ENCODE measurements around the gene ASCC1. TPM values are rescaled to one million over a fixed set of nuclear protein-coding genes. Genes with fewer than 3 reads are reported as not detected.

ASCC1 gene
- total and polyA plus RNA-seq, 2 of the 13 experiments (the other 11 are each of a cell fraction or from before 2014, with no cell fraction given), result 21.6 to 30.1 TPM

DNA sequence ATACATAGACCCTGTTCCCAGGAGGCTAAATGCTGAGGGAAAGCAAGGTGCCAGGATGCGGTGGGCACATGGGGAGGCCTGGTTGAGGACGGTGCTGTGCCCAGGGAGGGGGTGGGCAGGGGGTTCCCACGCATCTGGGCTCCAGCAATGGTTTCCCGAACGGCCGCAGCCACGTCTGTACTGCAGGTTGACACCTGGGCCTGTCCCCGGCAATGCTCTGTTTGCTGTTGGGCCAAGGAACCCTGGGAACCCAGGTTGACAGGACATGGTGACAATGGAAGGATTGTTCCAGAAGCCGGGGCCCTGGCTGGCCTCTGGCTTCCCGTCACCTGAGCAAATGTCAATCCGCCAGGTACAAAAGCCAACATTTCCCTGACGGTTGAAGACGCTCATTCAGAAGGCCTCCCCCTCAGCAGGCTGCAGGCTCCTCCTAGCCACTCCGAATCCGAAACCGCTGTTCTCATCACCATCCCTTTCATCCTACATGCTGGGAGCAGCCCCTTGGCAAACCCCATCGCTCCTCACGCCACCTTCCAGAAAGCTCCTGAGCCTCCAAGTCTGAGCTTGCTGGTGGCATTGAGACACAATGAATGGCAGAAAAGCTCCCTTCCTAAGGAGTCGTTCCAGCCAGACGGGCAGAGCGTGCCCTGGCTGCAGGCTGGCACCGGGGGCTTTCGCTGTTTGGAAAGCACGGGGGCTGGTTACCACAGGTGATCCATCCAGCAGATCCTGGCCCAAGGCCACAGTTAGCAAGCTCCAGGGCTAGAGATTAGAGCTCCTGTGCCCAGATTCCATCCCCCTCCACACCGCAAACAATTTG, 158.9 kb downstream of the ASCC1 start (continued):
- TF ChIP-seq ZNF263 (CRISPR knock-in tag; IDR thresholded peaks at IDR 0.05) (peak; percentile 51; the same call in 1 of the 2 replicates), CBX2 (IDR thresholded peaks at IDR 0.05; ENCODE audit: low read depth, low read length) (no peak), CBX2 (CRISPR knock-in tag; IDR thresholded peaks at IDR 0.05; ENCODE audit: low read depth) (no peak), MYC (CRISPR knock-in tag; IDR thresholded peaks at IDR 0.05; ENCODE audit: borderline replicate concordance) (peak; percentile 63; the same call in 1 of the 2 replicates), ZNF264 (CRISPR knock-in tag; IDR thresholded peaks at IDR 0.05) (peak; percentile 78; the same call in 1 of the 2 replicates), CEBPB (IDR thresholded peaks at IDR 0.05; ENCODE audit: borderline replicate concordance, low read depth, low read length) (no peak), BCL6 (CRISPR knock-in tag; IDR thresholded peaks at IDR 0.05) (0 out of 2 replicates have a peak, but pooled peaks have one; percentile 23), ZNF607 (CRISPR knock-in tag; IDR thresholded peaks at IDR 0.05; ENCODE audit: borderline replicate concordance) (0 out of 2 replicates have a peak, but pooled peaks have one; percentile 64), ZBTB38 (CRISPR knock-in tag; IDR thresholded peaks at IDR 0.05) (peak; percentile 95), PTBP1 (IDR thresholded peaks at IDR 0.05; ENCODE audit: low read depth, low read length, poor library complexity, severe bottlenecking) (no peak), RBFOX2 (IDR thresholded peaks at IDR 0.05; ENCODE audit: low read depth, low read length) (peak; percentile 53), HDAC2 (CRISPR knock-in tag; IDR thresholded peaks at IDR 0.05) (peak; percentile 81), NR1H2 (CRISPR knock-in tag; IDR thresholded peaks at IDR 0.05; ENCODE audit: borderline replicate concordance, low read depth) (no peak), ZNF546 (CRISPR knock-in tag; conservative IDR thresholded peaks at IDR 0.05) (0 out of 2 replicates have a peak, but pooled peaks have one; percentile 34), SALL1 (CRISPR knock-in tag; IDR thresholded peaks at IDR 0.05) (peak; percentile 68), MATR3 (CRISPR knock-in tag; IDR thresholded peaks at IDR 0.05) (no peak), CEBPG (CRISPR knock-in tag; IDR thresholded peaks at IDR 0.05) (0 out of 2 replicates have a peak, but pooled peaks have one; percentile 5), KLF11 (CRISPR knock-in tag; IDR thresholded peaks at IDR 0.05) (peak; percentile 70; the same call in 1 of the 2 replicates)
- TF ChIP-seq, protein P1, sequence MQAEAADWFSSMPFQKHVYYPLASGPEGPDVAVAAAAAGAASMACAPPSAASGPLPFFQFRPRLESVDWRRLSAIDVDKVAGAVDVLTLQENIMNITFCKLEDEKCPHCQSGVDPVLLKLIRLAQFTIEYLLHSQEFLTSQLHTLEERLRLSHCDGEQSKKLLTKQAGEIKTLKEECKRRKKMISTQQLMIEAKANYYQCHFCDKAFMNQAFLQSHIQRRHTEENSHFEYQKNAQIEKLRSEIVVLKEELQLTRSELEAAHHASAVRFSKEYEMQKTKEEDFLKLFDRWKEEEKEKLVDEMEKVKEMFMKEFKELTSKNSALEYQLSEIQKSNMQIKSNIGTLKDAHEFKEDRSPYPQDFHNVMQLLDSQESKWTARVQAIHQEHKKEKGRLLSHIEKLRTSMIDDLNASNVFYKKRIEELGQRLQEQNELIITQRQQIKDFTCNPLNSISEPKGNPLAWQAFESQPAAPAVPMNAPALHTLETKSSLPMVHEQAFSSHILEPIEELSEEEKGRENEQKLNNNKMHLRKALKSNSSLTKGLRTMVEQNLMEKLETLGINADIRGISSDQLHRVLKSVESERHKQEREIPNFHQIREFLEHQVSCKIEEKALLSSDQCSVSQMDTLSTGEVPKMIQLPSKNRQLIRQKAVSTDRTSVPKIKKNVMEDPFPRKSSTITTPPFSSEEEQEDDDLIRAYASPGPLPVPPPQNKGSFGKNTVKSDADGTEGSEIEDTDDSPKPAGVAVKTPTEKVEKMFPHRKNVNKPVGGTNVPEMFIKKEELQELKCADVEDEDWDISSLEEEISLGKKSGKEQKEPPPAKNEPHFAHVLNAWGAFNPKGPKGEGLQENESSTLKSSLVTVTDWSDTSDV (CRISPR knock-in tag; IDR thresholded peaks at IDR 0.05), result no peak
- TF ChIP-seq, protein P2, sequence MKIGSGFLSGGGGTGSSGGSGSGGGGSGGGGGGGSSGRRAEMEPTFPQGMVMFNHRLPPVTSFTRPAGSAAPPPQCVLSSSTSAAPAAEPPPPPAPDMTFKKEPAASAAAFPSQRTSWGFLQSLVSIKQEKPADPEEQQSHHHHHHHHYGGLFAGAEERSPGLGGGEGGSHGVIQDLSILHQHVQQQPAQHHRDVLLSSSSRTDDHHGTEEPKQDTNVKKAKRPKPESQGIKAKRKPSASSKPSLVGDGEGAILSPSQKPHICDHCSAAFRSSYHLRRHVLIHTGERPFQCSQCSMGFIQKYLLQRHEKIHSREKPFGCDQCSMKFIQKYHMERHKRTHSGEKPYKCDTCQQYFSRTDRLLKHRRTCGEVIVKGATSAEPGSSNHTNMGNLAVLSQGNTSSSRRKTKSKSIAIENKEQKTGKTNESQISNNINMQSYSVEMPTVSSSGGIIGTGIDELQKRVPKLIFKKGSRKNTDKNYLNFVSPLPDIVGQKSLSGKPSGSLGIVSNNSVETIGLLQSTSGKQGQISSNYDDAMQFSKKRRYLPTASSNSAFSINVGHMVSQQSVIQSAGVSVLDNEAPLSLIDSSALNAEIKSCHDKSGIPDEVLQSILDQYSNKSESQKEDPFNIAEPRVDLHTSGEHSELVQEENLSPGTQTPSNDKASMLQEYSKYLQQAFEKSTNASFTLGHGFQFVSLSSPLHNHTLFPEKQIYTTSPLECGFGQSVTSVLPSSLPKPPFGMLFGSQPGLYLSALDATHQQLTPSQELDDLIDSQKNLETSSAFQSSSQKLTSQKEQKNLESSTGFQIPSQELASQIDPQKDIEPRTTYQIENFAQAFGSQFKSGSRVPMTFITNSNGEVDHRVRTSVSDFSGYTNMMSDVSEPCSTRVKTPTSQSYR (CRISPR knock-in tag; IDR thresholded peaks at IDR 0.05; ENCODE audit: borderline replicate concordance), result no peak
- TF ChIP-seq, protein P3, sequence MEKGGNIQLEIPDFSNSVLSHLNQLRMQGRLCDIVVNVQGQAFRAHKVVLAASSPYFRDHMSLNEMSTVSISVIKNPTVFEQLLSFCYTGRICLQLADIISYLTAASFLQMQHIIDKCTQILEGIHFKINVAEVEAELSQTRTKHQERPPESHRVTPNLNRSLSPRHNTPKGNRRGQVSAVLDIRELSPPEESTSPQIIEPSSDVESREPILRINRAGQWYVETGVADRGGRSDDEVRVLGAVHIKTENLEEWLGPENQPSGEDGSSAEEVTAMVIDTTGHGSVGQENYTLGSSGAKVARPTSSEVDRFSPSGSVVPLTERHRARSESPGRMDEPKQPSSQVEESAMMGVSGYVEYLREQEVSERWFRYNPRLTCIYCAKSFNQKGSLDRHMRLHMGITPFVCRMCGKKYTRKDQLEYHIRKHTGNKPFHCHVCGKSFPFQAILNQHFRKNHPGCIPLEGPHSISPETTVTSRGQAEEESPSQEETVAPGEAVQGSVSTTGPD (CRISPR knock-in tag; IDR thresholded peaks at IDR 0.05), result 0 out of 2 replicates have a peak, but pooled peaks have one; percentile 38
- TF ChIP-seq, protein P4, sequence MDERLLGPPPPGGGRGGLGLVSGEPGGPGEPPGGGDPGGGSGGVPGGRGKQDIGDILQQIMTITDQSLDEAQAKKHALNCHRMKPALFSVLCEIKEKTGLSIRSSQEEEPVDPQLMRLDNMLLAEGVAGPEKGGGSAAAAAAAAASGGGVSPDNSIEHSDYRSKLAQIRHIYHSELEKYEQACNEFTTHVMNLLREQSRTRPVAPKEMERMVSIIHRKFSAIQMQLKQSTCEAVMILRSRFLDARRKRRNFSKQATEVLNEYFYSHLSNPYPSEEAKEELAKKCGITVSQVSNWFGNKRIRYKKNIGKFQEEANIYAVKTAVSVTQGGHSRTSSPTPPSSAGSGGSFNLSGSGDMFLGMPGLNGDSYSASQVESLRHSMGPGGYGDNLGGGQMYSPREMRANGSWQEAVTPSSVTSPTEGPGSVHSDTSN (CRISPR knock-in tag; IDR thresholded peaks at IDR 0.05), result 0 out of 2 replicates have a peak, but pooled peaks have one; percentile 7

All from HepG2 (cell line).